NCI-H1105 treated with DMSO at 0.1 percent for 48 hours (cell line): Measurements from ENCODE around the gene BTBD6.
"Not testable (repeated sequence)": the region's sequence is repeated elsewhere in the genome, so short reads cannot be mapped to it uniquely, and the experiment has no call there.

ENCODE experiments used
- DNase-seq: peaks from one replicate; lab custom pipeline; 2025; lab: John Stamatoyannopoulos, UW

The BTBD6 gene

DNA sequence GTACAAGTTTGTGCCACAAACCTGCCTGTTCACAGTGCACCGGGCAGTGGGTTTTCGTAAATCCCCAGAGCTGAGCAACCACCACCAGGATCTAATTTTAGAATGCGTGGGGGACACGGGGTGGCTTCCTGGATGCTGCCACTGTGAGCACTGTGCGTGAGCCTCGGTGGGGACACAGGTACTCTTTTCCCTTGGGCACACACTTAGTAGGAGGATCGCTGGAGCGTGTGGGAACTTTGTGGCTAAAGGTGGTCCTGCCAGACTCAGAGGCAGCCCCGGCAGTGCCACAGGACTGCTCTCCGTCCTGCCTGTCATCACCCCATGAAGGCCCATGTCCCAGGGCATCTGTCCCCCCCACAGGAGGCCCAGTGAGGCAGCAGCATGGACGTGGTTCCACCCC is 21.1 kb downstream of the BTBD6 start:
- no peak for DNase-seq

DNA sequence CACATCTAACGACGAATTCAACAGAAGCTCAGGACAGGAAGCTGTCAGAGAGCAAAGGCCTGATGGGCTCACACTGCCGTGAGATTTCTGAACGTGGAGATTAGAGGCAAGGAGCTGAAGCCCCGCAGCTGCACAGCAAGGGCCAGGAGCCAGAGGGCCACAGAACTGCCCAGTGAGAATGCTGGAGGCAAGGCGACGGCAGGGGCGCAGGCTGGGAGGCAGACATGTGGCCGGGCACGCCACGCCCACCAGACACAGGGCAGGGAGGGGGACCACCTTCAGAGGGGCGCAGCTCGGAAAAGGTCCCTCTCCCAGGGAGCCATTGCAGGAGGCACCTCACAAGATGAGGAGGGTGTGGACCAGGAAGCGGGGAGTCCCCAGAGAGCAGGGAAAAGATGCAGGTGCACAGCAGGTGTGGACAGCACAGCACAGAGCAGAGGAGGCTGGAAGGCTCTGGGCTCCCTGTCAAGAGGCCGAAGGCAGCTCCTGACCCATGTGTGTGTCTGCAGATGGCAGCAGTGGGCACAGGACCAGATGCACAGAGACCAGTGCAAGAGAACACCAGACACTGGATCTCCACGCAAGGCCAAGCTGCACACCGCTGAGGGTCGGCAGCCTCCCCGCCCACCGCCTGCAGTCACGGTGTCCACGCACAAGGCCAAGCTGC is 23.0 kb downstream of the BTBD6 start:
- DNase-seq, result no peak

DNA sequence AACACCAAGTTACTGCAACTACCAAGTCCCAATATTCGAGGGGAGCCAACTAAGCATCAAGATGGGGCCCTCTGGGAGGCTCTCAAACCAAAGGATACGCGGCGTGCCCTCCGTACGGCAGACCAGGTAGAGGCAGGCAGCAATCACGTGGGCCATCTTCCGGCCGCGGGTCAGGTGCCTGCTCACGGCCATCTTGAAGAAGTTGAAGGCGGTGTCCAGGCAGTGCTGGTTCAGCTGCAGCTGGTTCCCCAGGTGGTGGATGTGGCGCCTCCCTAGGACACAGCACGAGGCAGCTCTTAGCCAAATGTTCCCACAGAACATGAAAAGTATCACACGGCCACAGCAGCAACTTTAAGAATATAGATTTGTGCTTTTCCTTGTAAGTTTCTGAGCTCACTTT is 24.3 kb downstream of the BTBD6 start:
- no peak for DNase-seq

DNA sequence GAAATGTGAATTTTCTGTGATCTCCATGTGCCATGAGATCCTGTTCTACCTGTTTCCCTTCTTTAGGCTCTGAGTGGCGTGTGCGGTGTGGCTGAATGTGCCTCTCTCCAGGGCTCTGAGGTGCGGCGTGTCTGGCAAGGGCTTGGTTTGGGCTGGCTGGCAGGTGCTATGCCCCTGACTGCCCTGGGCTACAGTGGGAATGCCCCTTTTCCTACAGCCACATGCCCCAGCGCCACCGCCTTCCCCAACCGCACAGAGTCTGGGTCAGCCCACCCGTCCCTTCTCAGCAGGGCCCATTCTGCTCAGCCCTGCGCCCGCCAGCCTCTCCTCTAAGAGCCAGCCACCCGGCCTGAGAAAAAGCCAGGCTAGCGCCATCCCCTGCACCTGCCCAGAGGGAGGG is 24.7 kb downstream of the BTBD6 start:
- DNase-seq, result no peak

DNA sequence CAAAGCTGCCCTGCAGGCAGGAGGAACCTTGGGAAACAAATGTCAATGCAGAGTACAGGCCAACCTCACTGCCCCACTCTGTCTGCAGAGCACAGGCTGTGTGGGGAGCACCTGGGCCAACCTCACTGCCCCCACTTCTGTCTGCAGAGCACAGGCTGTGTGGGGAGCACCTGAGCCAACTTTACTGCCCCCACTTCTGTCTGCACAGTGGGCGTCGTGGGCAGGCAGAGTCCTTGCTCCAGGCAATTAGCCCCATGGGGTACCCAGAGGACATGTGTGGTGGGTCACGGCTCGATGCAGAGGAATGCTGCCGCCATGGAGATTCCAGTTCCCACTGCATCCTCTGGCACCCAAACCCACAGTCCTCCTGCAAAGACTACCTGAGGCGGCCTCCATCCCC is 26.3 kb downstream of the BTBD6 start:
- no peak for DNase-seq

DNA sequence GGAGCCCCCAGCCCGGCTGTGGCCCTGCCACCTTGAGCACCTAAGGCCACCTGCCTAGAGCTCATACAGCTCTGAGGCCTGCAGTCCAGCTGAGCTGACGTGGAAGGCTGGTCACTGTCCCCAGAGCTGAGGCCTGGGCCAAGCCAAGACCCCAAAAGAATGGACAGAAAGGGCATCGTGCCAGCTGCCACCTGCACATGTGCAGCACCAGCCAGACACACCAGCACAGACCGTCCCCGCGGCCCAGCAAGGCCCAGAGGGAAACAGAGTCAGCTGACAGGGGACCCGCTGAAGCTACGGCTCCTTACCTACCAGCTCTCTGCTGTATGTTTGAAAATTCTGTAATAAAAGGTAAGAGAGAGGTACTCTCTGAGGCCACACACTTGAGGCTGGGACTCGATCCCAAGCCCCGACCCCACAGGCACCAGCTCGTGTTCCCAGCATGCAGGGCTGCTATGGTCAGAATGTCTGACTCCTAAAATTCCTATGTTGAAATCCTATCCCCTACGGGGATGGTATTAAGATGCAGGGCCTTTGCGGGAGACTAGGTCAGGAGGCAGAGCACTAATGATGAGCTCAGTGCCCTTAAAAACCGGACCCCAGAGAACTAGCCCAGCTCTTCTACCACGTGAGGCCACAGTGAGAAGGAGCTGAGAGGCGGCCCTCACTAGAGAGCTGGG is 27.1 kb downstream of the BTBD6 start:
- no peak for DNase-seq

DNA sequence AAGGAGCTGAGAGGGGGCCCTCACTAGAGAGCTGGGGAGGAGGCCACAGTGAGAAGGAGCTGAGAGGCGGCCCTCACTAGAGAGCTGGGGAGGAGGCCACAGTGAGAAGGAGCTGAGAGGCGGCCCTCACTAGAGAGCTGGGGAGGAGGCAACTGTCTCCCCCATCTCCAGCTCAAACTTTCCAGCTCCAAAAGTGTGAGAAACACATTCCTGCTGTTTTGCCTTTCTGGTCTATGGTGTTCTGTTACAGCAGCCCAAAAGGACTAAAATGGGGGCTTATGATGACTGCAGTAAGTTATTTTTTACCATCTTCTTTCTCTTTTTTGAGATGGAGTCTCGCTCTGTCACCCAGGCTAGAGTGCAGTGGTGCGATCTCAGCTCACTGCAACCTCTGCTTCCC is 29.1 kb downstream of the BTBD6 start:
- not testable (repeated sequence) for DNase-seq

DNA sequence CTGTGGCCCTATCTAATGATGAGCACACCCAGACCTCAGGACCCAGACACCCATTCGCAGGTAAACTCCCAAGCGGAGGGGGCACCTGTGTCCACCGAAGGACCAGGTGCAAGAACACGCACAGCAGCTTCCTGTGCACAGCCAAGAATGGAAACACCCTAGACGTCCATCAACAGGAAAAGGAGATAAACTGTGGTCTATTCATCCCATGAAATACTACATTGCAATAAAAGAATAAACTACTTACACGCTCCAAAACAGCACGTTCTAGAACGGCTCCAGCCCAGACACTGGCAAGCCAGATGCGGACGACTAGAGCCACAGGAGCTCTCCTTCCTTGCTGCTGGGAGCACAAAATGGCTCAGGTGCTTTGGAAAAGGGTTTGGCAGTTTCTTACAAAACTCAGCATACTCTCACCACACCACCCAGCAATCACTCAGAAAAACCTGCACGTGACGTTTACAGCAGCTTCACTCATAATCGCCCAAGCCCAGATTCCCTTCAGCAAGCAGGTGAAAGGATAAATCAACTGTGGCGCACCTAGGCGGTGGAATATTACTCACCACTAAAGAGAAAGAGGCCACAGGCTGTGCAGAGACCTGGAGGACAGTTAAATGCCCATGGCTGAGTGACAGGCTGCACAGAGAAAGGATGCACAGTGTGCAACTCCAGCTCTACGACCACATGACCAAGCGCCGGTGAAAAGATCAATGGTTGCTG is 31.5 kb downstream of the BTBD6 start:
- DNase-seq, result no peak

DNA sequence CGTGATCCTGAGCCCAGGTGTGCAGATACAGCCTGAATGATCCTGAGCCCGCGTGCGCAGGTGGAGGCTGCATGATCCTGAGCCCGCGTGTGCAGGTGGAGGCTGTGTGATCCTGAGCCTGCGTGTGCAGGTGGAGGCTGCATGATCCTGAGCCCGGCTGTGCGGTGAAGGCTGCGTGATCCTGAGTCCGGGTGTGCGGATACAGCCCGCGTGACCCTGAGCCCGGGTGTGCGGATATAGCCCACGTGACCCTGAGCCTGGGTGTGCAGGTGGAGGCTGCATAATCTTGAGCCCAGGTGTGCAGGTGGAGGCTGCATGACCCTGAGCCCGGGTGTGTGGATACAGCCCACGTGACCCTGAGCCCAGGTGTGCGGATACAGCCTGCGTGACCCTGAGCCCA is 32.2 kb downstream of the BTBD6 start:
- DNase-seq, result no peak

DNA sequence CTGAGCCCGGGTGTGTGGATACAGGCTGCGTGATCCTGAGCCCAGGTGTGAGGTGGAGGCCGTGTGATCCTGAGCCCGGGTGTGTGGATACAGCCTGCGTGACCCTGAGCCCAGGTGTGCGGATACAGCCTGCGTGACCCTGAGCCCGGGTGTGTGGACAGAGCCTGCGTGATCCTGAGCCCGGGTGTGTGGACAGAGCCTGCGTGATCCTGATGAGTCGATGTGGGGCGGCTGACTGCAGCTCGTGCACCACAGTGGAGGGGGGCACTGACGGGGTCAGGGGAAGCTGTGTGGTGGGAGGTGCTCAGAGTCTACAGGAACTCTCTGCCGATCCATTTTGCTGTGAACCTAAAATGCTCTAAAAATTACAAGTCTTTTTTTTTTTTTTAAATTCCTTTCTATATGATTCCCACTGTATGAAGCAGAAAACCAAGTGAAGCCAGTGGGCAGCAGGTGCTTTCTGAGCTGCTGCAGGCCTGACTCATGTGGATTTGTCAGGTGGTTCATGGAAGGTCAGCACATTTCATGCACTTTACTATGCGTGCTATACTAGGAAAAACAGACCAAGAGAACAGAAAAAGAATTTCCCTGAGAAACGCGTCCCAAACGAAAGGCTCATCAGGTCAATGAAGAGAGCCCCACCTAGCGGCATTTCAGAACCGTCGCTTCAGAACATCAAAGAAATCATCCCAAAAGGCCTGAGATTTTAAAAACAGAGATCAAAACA is 33.2 kb downstream of the BTBD6 start:
- no peak for DNase-seq

DNA sequence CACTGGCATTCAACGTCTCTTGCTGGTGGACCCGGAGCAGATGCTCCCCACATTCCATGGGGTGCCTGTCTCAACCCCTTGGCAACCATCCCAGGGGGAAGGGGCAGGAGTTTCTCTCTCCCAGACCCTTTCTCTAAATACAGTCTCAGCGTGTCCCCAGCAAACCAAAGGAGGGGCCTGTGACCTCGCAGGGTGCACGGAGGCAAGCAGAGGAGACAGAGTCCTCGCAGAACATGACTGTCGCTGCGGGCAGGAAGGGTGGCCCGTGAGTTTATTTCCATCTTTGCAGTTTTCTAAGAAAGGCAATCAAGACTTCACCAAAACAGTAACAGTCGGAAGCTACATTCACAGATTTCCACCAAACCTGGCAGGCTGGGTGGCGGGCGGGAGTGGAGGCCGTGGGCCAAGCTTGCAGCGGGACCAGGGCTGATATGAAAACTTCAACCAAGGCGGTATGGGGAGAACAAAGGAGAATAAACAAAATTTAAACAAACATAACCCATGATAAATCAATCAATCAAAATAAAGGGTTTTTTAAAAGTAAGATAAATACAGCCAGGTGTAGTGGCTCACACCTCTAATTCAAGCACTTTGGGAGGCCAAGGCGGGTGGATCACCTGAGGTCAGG is 33.9 kb downstream of the BTBD6 start:
- DNase-seq, result no peak

DNA sequence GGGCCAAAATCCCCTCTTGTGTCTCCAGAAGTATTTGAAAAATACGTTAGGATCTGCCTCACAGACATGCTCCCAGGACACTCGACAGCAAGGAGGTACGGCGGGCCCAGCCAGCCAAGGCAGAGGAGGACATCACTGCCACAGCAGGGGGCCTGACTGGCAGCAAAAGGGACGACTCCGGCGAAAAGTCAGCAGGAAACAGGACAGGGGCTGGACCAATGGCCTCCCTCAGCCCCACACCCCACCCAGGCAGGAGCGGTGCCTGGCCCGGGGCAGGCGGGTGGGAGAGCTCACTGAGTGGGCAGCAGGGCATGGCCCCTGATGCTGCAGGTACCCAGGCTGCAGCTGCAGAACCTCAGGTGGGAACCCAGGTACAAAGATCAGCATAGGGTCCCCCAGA is 34.7 kb downstream of the BTBD6 start:
- DNase-seq, result no peak

DNA sequence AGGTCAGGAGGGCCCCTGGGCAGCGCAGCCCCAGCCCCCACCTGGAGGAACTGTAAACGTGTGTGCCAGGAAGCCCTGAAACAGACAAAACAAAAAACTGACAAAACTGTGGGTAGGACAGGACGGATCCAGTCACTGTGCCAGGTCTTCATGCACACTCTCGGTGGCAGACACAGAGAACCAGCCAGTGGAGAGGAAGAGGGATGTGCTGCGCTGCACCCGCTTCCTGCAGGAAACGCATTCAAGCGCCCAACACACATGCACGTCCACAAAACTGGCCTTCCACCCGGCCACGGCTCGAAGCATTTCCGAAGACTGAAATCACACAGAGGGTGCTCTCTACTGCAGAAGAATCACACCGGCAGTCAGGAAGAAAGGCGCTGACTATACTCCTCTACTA is 35.6 kb downstream of the BTBD6 start:
- no peak for DNase-seq

DNA sequence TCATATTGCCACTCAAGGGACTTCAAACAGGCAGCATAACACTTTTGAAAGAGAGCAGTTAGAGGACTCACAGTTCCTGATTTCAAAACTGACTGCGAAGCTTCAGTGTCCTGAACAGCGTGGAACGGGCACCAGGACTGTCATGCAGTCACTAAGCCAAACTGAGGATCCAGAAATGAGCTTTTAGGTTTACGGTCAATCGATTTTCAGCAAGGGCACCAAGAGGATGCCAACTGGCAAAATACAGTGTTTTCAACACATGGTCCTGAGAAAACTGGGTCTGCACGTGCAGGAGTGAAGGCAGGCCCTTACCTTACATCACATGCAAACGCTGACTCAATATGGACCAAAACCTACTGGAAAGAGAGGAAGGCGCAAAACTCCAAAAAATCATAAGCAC is 36.8 kb downstream of the BTBD6 start:
- no peak for DNase-seq

DNA sequence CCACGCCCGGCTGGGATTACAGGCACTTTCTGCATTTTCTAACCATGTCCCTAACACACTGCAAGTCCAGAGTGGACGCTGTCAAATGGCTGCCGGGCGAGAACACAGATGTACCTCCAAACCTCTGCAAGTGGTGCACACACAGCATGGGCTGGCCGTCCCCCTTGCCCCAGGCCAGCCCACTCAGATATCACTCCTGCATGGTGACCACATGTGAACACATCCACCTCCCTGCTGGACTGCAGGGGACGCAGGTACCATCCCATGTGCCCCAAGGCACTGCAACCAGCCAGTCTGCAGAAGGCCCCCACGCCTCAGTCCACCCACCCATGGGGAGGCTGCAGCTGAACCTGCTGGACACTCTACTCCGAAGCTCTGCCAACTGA is 38.4 kb downstream of the BTBD6 start:
- DNase-seq, result no peak

DNA sequence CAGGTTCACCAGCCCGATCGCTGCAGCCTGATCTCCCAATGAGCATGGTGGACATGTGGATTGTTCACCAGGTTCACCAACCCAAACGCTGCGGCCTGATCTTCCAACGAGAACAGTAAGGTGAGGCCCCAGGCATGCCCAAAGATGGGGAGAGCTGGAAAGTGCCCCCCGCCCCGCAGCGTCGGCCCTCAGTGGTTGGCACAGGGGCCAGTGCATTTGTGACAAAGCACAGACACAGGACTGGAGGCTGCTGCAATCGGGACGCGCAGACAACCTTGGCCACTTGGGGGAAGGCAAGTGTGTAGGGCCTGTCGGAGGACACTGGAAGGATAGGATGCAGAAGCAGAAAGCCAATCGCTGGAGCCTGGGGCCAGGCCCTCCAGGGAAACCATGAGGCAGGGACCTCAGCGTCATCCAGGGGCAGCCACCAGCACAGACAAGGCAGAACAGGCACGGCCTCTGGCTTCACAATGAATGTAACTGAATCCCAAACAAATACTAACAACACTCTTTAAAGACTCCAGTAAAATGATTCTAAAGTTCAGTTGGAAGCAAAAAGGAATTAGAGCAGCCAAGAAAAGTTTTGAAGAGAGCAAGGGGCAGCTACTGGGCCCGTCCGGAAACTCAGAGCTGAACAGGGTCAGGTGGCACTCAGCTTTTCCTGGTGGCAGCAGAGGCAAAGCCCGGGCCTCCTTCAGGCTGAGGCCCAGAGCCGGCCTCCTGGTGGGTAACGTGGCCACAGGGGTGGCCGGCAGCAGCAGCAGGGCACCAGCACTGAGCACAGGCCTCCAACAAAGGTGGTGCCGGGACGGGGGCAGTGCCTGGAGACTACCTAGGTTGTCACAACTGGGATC is 39.1 kb downstream of the BTBD6 start:
- DNase-seq, result no peak

DNA sequence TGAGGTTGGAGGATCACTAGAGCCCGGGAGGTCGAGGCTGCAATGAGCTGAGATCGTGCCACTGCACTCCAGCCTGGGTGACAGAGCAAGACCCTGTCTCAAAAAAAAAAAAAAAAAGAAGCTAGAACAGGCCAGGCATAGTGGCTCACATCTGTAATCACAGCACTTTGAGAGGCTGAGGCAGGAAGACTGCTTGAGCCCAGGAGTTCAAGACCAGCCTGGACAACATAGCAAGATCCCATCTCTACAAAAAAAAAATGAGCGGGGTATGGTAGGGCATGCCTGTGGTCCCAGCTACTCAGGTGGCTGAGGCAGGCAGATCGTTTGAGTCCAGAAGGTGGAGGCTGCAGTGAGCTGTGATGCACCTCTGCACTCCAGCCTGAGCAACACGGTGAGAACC is 40.6 kb downstream of the BTBD6 start:
- not testable (repeated sequence) for DNase-seq

DNA sequence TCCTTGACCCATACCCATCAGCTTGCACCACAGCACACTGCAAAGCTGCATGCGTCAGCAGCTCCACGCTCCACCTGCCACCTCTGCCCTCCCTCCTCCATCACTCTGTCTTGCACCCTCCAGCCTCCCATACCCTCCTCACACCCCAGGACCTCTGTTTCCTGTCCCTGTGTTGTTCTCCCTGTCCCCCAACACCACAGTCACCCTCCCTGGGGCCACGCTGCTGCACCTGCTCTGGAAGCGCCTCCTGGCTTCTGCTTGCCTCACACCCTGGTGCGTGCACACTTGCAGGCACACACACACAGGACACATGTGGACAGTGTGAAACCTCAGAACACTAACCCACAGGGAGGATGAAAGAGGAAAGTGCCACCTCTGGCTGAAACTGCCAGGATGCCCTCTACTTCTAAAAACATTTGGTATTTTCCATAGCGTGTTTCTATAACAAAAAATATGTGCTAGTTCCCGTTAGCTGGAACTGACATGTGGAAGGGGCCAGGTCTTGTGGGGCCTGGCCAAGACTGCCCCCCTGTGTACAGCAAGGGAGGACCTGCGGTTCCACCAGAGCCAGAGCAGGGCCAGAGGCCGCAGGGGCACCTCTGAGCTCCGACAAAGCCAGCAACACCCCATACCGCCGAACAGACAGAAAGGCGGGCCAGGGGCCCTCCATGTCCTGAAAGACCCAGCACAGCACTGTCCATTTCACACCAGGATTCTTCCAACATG is 42.5 kb downstream of the BTBD6 start:
- no peak for DNase-seq

DNA sequence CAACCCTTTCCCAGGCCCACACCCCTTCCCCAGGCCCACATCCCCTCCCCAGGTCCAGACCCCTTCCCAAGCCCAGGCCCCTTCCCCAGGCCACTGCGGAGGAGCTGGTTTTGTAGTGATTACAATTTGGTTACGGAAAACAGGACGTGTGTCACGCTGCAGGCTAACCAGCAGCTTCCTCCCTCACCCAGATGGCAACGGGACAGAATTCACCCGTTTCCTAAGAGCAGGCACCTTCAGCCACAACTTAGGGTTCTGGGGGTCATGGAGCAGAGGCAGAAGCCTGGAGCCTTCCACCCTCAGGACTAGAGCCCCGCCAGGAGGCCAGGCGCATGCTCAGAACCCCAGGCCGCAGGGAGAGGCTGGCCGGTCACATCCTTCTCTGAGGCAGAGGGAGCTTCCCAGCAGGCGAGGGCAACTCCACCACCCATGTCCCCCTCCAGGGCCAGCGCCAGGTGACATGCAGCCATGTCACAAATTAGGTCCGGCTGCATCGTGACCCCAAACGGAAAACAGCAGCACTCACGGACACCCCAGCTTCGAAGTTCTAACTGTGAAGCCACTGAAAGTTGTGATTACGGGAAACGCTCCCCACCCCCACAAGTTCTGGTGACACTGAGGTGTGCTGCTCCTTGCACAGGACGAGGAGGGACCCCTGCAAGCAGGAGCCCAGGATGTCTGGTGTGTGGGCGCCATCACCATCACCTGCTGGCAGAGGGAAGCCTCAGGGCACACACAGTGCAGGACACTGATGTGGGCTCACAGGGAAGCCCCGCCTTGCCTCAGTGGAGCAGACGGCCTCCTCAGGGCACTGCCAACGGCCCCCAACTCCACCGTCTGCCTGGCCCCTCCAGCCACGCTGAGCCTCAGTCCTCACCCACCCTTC is 44.7 kb downstream of the BTBD6 start:
- no peak for DNase-seq

DNA sequence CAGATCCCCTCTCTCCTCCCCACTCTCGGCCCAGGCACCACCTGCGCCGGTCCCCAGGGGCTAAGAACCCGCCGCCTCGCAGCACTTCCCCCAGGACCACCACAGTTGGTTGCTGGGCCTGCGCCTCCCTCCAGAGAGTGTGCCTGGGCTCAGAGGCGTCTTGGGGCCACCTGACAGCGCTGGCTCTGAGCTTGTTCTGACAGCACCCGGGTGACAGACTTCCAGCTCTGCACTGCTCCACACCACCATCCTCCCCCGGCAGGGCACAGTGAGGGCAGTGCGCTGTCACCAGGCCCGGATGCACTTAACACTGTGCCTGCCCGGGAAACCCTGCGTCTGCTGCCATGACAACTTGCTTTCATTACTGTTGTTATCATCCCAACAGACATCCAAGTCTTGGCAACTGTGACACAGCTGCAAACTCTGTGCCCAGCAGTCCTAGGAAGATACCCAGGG is 45.8 kb downstream of the BTBD6 start:
- peak; percentile 21 for DNase-seq
